Prostate gland (tissue), 2 donors: Measurements from ENCODE around the gene DENND4A.

Source experiments
- CTCF ChIP-seq, 4 experiments: fragments of 200-600 bp in 2 of 4; fragments of 450-650 bp in 2 of 4; sonication (generic) in 2 of 4; IDR thresholded peaks; 1 replicate in 3 of 4; 2 replicates in 1 of 4; pipeline ENCODE4 v1.5.1; 2016 to 2019; ENCODE audit warnings: antibody characterized with exemption in 4 of 4, mild to moderate bottlenecking in 2 of 4, moderate library complexity in 2 of 4
- POLR2AphosphoS5 ChIP-seq: sonication (generic); formaldehyde crosslinking; IDR thresholded peaks from one replicate; pipeline ENCODE4 v1.6.1; 2017; ENCODE audit warnings: antibody characterized with exemption

- TF ChIP-seq POLR2AphosphoS5: no peak
- no peak for TF ChIP-seq CTCF (IDR thresholded peaks at IDR 0.05)
Measured at GRCh38 chr15:65633752-65634151, 158.3 kb downstream of the DENND4A start.
